Upper lobe of left lung (tissue), 4 donors: ENCODE results near the gene PRR5L.

Experiments
- EP300 ChIP-seq, 4 donors: sonication (generic); formaldehyde crosslinking; IDR thresholded peaks; one replicate each; pipeline ENCODE4 v1.5.1; 2017; ENCODE audit warnings: antibody characterized with exemption in 4 of 4, control low read depth in 2 of 4
- POLR2A ChIP-seq, 4 donors: fragments of 450-650 bp; IDR thresholded peaks; one replicate each; pipeline ENCODE4 v1.5.1; 2016 to 2017; ENCODE audit warnings: antibody characterized with exemption in 4 of 4, mild to moderate bottlenecking in 2 of 4
- POLR2AphosphoS5 ChIP-seq, 2 donors: sonication (generic); formaldehyde crosslinking; IDR thresholded peaks; one replicate each; pipeline ENCODE4 v1.5.1; 2017; ENCODE audit warnings: antibody characterized with exemption in 2 of 2
- TF ChIP-seq, protein P1 (sequence below), 6 experiments: fragments of 450-650 bp in 4 of 6; fragments of 200-600 bp in 2 of 6; sonication (generic) in 2 of 6; IDR thresholded peaks; one replicate each; pipeline ENCODE4 v1.5.1; 2016 to 2019; ENCODE audit warnings: antibody characterized with exemption in 6 of 6

DNA sequence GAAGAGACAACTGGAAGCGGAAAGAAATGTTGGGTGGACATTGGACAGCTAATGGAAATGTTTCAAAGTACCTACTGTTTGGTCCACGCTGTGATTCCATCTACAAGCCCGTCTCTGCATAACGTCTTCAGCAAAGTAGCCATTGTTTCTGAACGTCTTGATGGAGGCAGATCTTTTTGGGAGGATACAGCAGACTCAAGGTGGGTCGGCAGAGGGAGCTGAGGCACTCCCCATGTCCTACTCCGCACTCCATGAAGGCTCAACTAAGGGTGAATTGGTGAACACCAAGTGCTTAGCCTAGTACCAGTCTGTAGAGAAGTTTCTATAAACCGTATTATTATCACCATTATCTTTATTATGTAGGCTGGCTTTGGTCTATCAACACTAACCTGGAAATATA is 45.8 kb downstream of the PRR5L start:
- TF ChIP-seq EP300 (IDR thresholded peaks at IDR 0.05) (no peak), POLR2AphosphoS5 (IDR thresholded peaks at IDR 0.05) (no peak), POLR2A (IDR thresholded peaks at IDR 0.05) (no peak)
- TF ChIP-seq, protein P1, sequence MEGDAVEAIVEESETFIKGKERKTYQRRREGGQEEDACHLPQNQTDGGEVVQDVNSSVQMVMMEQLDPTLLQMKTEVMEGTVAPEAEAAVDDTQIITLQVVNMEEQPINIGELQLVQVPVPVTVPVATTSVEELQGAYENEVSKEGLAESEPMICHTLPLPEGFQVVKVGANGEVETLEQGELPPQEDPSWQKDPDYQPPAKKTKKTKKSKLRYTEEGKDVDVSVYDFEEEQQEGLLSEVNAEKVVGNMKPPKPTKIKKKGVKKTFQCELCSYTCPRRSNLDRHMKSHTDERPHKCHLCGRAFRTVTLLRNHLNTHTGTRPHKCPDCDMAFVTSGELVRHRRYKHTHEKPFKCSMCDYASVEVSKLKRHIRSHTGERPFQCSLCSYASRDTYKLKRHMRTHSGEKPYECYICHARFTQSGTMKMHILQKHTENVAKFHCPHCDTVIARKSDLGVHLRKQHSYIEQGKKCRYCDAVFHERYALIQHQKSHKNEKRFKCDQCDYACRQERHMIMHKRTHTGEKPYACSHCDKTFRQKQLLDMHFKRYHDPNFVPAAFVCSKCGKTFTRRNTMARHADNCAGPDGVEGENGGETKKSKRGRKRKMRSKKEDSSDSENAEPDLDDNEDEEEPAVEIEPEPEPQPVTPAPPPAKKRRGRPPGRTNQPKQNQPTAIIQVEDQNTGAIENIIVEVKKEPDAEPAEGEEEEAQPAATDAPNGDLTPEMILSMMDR (IDR thresholded peaks at IDR 0.05): no peak
